ENCODE data around the gene ADCY1.
"Not testable (repeated sequence)": the region's sequence is repeated elsewhere in the genome, so short reads cannot be mapped to it uniquely, and the experiment has no call there.

The ADCY1 gene

DNA sequence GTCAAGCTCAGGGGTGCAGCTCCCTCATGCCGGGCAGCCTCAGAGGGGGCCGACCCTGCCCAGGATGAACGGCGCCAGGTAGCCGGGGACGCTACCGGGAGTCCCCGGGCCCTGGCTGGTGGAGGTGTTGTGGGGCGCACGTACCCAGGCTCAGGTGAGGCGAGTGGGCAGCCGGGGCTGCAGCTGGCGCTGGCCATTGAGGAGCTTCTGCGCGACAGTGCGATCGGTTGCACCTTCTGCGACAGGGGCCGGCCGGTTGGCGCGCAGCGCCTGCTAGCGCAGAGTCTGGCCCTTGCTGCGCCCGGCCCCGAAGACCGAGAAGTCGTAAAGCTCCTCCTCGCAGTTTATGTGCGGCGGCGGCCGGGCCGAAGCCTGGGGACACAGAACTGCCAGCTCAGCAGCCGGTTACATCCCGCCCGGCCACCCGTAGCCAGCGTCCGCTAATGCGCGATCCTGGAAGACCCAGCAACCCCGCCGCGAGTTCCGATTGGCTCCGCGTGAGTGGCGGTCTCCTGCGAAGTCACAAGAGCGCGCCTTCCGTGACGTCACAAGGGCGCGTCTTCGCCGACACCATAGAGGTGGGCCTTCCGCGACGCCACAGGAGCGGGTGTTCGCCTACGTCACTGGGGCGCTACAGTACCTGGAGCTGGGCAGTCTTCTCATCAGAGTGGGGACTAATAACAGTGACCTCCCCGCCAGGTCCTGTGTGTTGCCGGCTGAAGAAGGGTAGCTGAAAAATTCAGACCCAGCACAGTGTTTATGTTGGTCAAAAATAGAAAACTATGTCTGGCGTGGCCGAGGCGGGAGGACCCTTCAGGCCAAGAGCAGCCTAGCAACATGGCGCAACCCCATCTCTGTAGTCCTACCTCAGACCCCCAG, 194.6 kb downstream of the ADCY1 start:
- DNase-seq, result peak; percentile 100

DNA sequence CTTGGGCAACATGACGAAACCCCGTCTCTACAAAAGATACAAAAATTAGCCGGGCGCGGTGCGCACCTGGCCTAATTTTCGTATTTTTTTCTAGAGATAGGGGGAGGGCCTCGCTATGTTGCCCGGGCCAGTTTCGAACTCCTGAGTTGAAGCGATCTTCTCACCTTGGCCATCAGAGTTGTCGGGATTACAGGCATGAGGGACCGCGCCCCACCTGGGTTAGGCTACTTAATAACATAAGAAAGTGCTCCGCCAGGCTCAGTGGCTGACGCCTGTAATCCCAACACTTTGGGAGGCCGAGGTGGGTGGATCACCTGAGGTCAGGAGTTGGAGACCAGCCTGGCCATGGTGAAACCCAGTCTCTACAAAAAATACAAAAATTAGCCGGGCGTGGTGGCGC, 195.5 kb downstream of the ADCY1 start:
- not testable (repeated sequence) for DNase-seq

Measured in NCI-H226 (cell line).